Type B pancreatic cell (in vitro differentiated cells): ENCODE measurements around the gene OR52D1. TPM values are rescaled to one million over a fixed set of nuclear protein-coding genes. Genes with fewer than 3 reads are reported as not detected.

Experiments
- DNase-seq: peaks from one replicate; pipeline ENCODE4 v3.0.0; 2021; ENCODE audit warnings: mixed read lengths; ENCODE audit not compliant: unreplicated experiment; ENCODE audit errors: extremely low spot score
- H3K27ac Mint-ChIP-seq: 2 replicates; pipeline ENCODE4 v1.8.0; 2021; ENCODE audit warnings: mild to moderate bottlenecking, mixed read lengths
- H3K27me3 Mint-ChIP-seq: 2 replicates; pipeline ENCODE4 v1.8.0; 2021; ENCODE audit warnings: mixed read lengths
- H3K36me3 Mint-ChIP-seq: 2 replicates; pipeline ENCODE4 v1.8.0; 2021; ENCODE audit warnings: mixed read lengths
- H3K4me1 Mint-ChIP-seq: one replicate; pipeline ENCODE4 v1.8.0; 2021; ENCODE audit warnings: mixed read lengths; ENCODE audit not compliant: unreplicated experiment
- H3K4me3 Mint-ChIP-seq: 2 replicates; pipeline ENCODE4 v1.8.0; 2021; ENCODE audit warnings: mild to moderate bottlenecking, mixed read lengths
- H3K9me3 Mint-ChIP-seq: 2 replicates; pipeline ENCODE4 v1.8.0; 2021; ENCODE audit warnings: mixed read lengths
- CTCF ChIP-seq: fragments of 200-600 bp; sonication (generic); conservative IDR thresholded peaks from 2 replicates; pipeline ENCODE4 v1.5.0; 2021; ENCODE audit warnings: antibody characterized with exemption, mild to moderate bottlenecking
- long read RNA-seq: library from polyadenylated mRNA; unstranded; transcript quantifications from one replicate; pipeline ENCODE4 v2.0.0, GENCODE V29; 2020
- total RNA-seq: library from RNA; stranded (reverse); gene quantifications from 2 replicates; pipeline ENCODE4 v1.2.1, GENCODE V29; 2021; ENCODE audit warnings: low replicate concordance

The OR52D1 gene
- not detected in 2 replicates for total RNA-seq
- long read RNA-seq: 0 reads

DNA sequence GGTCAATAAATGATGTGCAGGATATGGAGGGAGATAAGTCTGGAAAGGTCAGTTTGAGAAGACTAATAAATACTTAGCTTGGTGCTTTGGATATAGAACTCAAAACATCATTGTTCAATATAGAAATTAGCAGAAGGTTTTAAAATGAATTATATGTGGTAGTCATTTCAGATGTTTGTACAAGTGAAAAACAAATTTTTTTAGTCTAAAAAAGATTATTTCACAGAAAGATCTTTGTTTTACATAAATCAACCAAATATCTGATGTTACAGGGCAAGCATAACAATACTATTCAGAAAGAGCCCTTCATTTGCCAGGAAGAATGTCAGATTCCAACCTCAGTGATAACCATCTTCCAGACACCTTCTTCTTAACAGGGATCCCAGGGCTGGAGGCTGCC is at the start of gene OR52D1:
TSS of gene OR52D1 (plus strand) at position 301 of the 400 bp plus-strand sequence. CDS start at position 323, 22 bp downstream.
- no peak within 1 kb of the TSS for H3K4me3 Mint-ChIP-seq
- H3K27me3 Mint-ChIP-seq: peaks cover 8% of the 10 kb centered on the region
- H3K4me1 Mint-ChIP-seq: no peaks in the 10 kb centered on the region
- H3K27ac Mint-ChIP-seq: no peak within 1 kb of the TSS
- H3K9me3 Mint-ChIP-seq: no peaks in the 10 kb centered on the region
- no peak for DNase-seq
- no peak for TF ChIP-seq CTCF
- no peaks in the 10 kb centered on the region for H3K36me3 Mint-ChIP-seq

GRCh38 chr11:5441414-5441813 is 47.1 kb upstream of the OR52D1 start, which contains the start of gene OR51I1:
Gene OR51I1 (minus strand): TSS chr11:5441514. CDS start chr11:5441514, 0 bp downstream.
- Mint-ChIP-seq H3K36me3 (no peaks in the 10 kb centered on the region), H3K27me3 (peaks cover 11% of the 10 kb centered on the region), H3K4me1 (no peaks in the 10 kb centered on the region), H3K4me3 (no peak within 1 kb of the TSS), H3K9me3 (no peaks in the 10 kb centered on the region), H3K27ac (no peak within 1 kb of the TSS)
- no peak for DNase-seq
- no peak for TF ChIP-seq CTCF

- Mint-ChIP-seq H3K27me3 (peaks cover 8% of the 10 kb centered on the region), H3K4me1 (no peaks in the 10 kb centered on the region), H3K4me3 (no peak overlapping the region), H3K9me3 (no peaks in the 10 kb centered on the region), H3K27ac (no peak overlapping the region), H3K36me3 (no peaks in the 10 kb centered on the region)
- no peak for DNase-seq
- no peak for TF ChIP-seq CTCF
These were observed 44.6 kb upstream of the OR52D1 start for GRCh38 chr11:5443835-5444393.

DNA sequence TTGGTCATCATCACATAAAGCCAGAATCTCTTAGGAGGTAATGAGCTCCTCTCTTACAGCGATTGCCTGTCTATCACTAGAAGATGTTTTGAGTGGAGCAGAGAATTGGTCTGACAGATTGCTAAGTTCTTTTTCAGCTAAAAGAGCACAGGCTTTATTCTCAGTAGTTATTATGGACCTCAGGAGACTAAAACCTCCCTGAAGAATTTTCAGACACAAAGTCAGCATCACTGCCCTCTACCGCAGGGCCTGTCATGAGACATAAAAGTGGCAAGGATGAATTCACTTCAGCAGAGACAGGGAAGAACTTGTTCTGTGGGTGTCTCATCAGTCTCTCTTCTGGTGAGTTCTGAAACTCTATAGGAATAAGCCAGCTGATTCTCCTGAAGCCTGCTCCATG is 39.5 kb upstream of the OR52D1 start, which contains the start of gene OR51I2:
TSS of gene OR51I2 (plus strand) at position 301 of the 400 bp plus-strand sequence. CDS start 4,166 bp downstream, outside the sequence.
- DNase-seq: no peak
- H3K27ac Mint-ChIP-seq: no peak within 1 kb of the TSS
- H3K9me3 Mint-ChIP-seq: no peaks in the 10 kb centered on the region
- H3K4me3 Mint-ChIP-seq: no peak within 1 kb of the TSS
- H3K4me1 Mint-ChIP-seq: no peaks in the 10 kb centered on the region
- TF ChIP-seq CTCF: no peak
- H3K27me3 Mint-ChIP-seq: peaks cover 4% of the 10 kb centered on the region
- H3K36me3 Mint-ChIP-seq: no peaks in the 10 kb centered on the region

- no peaks in the 10 kb centered on the region for H3K36me3 Mint-ChIP-seq
These were observed 39.1 kb upstream of the OR52D1 start for GRCh38 chr11:5449432-5449831.

More at GRCh38 chr11:5449432-5449831, 39.1 kb upstream of the OR52D1 start:
- Mint-ChIP-seq H3K27me3 (peaks cover 4% of the 10 kb centered on the region), H3K4me3 (no peak overlapping the region), H3K4me1 (no peaks in the 10 kb centered on the region), H3K9me3 (no peaks in the 10 kb centered on the region), H3K27ac (no peak overlapping the region)
- no peak for TF ChIP-seq CTCF
- DNase-seq: no peak
